Colonic mucosa (tissue), 4 donors: ENCODE data around the gene GLRX. TPM values are rescaled to one million over a fixed set of nuclear protein-coding genes. Genes with fewer than 3 reads are reported as not detected.

Experiments
- DNase-seq: peaks from one replicate; pipeline ENCODE4 v3.0.0-alpha.2; 2020
- H3K27ac ChIP-seq: fragments of 200-600 bp; one replicate; pipeline ENCODE4 v1.8.0; 2021
- H3K27me3 ChIP-seq: fragments of 200-600 bp; one replicate; pipeline ENCODE4 v1.8.0; 2021
- H3K36me3 ChIP-seq: fragments of 200-600 bp; one replicate; pipeline ENCODE4 v1.8.0; 2021
- H3K4me1 ChIP-seq: fragments of 200-600 bp; one replicate; pipeline ENCODE4 v1.8.0; 2021; ENCODE audit warnings: mild to moderate bottlenecking
- H3K4me3 ChIP-seq: fragments of 200-600 bp; one replicate; pipeline ENCODE4 v1.8.0; 2021
- H3K9ac ChIP-seq, 2 donors: one replicate each; pipeline ENCODE4 v1.7.0; 2013; ENCODE audit warnings: control low read depth in 2 of 2, low read depth in 2 of 2, low read length in 2 of 2
- H3K9me3 ChIP-seq: fragments of 200-600 bp; one replicate; pipeline ENCODE4 v1.8.0; 2021
- CTCF ChIP-seq: fragments of 200-600 bp; IDR thresholded peaks from one replicate; pipeline ENCODE4 v1.8.0; 2022; ENCODE audit warnings: antibody characterized with exemption, mild to moderate bottlenecking
- intact Hi-C: fragments of 100-400 bp; cut with DNase I; formaldehyde crosslinking; loops from one replicate; pipeline ENCODE4 v1.14.1; 2022
- total RNA-seq, 2 donors: library from RNA; stranded (reverse); fragmentation: NEBNext Ultra II Directional in 1 of 2; extraction: Animal tissue kit (Norgen Biotek cat#: 25700) in 1 of 2; gene quantifications; one replicate each; pipeline ENCODE4 v1.2.1, GENCODE V29; 2021
- donor health status: healthy.
- donor health status: DM: no; HTN: no; CAD: no.
- donor health status: DM: no; HTN: no; CAD: no.

Gene GLRX
- total RNA-seq, 2 donors from 2014 or later = 52.8 to 89.6 TPM

- DNase-seq = no peak
- H3K27ac ChIP-seq = no peak overlapping the region
- H3K4me1 ChIP-seq = no peaks in the 10 kb centered on the region
- H3K4me3 ChIP-seq = no peak overlapping the region
- intact Hi-C loops = loop anchor here (5.0 kb wide), 1 partner anchor 142 kb away; no protein-coding TSS in a partner anchor
- H3K27me3 ChIP-seq = no peaks in the 10 kb centered on the region
- no peaks in the 10 kb centered on the region for H3K9me3 ChIP-seq
- no peak for TF ChIP-seq CTCF
- H3K36me3 ChIP-seq = no peaks in the 10 kb centered on the region
- no peak overlapping the region for H3K9ac ChIP-seq
Measured at GRCh38 chr5:95784514-95785302, 37.8 kb downstream of the GLRX start.

- Histone ChIP-seq H3K27me3 (no peaks in the 10 kb centered on the region), H3K4me3 (no peak overlapping the region), H3K4me1 (no peaks in the 10 kb centered on the region), H3K9me3 (no peaks in the 10 kb centered on the region), H3K27ac (no peak overlapping the region), H3K9ac (no peak overlapping the region), H3K36me3 (no peaks in the 10 kb centered on the region)
- no peak for TF ChIP-seq CTCF
- DNase-seq = no peak
- intact Hi-C loops = loop anchor here (5.0 kb wide), 1 partner anchor 141 kb away; no protein-coding TSS in a partner anchor
Measured at GRCh38 chr5:95783661-95784060, 38.9 kb downstream of the GLRX start.

GRCh38 chr5:95782181-95782580 lies 40.3 kb downstream of the GLRX start:
- no peak overlapping the region for H3K4me3 ChIP-seq
- no peaks in the 10 kb centered on the region for H3K36me3 ChIP-seq
- no peak for DNase-seq
- TF ChIP-seq CTCF = no peak
- no peaks in the 10 kb centered on the region for H3K27me3 ChIP-seq
- no peaks in the 10 kb centered on the region for H3K9me3 ChIP-seq
- no peaks in the 10 kb centered on the region for H3K4me1 ChIP-seq
- intact Hi-C loops = loop anchor here (5.0 kb wide), 1 partner anchor 140 kb away; no protein-coding TSS in a partner anchor
- H3K9ac ChIP-seq = no peak overlapping the region
- no peak overlapping the region for H3K27ac ChIP-seq

GRCh38 chr5:95781101-95781583 lies 41.4 kb downstream of the GLRX start:
- intact Hi-C loops = loop anchor here (2.0 to 5.0 kb wide), 2 partner anchors 66 to 139 kb away; no protein-coding TSS in a partner anchor
- Histone ChIP-seq H3K4me1 (no peaks in the 10 kb centered on the region), H3K27ac (no peak overlapping the region), H3K36me3 (no peaks in the 10 kb centered on the region), H3K27me3 (no peaks in the 10 kb centered on the region), H3K9me3 (no peaks in the 10 kb centered on the region), H3K4me3 (no peak overlapping the region), H3K9ac (no peak overlapping the region)
- peak; percentile 86 for TF ChIP-seq CTCF
- DNase-seq = peak; percentile 81

- intact Hi-C loops = loop anchor here (2.0 to 5.0 kb wide), 2 partner anchors 66 to 138 kb away; no protein-coding TSS in a partner anchor
- H3K4me3 ChIP-seq = no peak overlapping the region
- no peak overlapping the region for H3K9ac ChIP-seq
- H3K27ac ChIP-seq = no peak overlapping the region
- no peak for TF ChIP-seq CTCF
- no peaks in the 10 kb centered on the region for H3K36me3 ChIP-seq
- H3K9me3 ChIP-seq = no peaks in the 10 kb centered on the region
- no peak for DNase-seq
- H3K4me1 ChIP-seq = no peaks in the 10 kb centered on the region
- H3K27me3 ChIP-seq = no peaks in the 10 kb centered on the region
Measured at GRCh38 chr5:95780597-95780996, 41.9 kb downstream of the GLRX start.
